GM13977 (cell line): ENCODE results near the gene CATSPER3.

Experiments used
- DNase-seq: peaks from one replicate; pipeline ENCODE4 v3.0.0; 2012; ENCODE audit warnings: low spot score
- CTCF ChIP-seq: IDR thresholded peaks from 2 replicates; pipeline ENCODE4 v1.5.1; 2012; ENCODE audit warnings: mild to moderate bottlenecking, control low read depth; ENCODE audit not compliant: insufficient read depth; ENCODE audit errors: extremely low read depth, missing control alignments
- in situ Hi-C: fragments of 300-500 bp; cut with MboI; formaldehyde crosslinking; loops from one replicate; pipeline ENCODE4 v1.12.0; 2022; ENCODE audit warnings: low sequenced_read_pairs, low pct_unique_long_range_greater_than_20kb, mixed read lengths, inconsistent platforms; ENCODE audit not compliant: unreplicated experiment

CATSPER3 gene

GRCh38 chr5:135035678-135036030 lies 67.9 kb downstream of the CATSPER3 start:
- in situ Hi-C loops = no loop called here
- no peak for DNase-seq
- no peak for TF ChIP-seq CTCF

GRCh38 chr5:135036405-135036804 lies 68.7 kb downstream of the CATSPER3 start:
- no peak for TF ChIP-seq CTCF
- DNase-seq = no peak
- in situ Hi-C loops = no loop called here

GRCh38 chr5:135037519-135038204 lies 70.0 kb downstream of the CATSPER3 start:
- in situ Hi-C loops = no loop called here
- DNase-seq = no peak
- no peak for TF ChIP-seq CTCF

- DNase-seq = no peak
- no peak for TF ChIP-seq CTCF
- in situ Hi-C loops = no loop called here
Measured at GRCh38 chr5:135038205-135038812, 70.6 kb downstream of the CATSPER3 start.

GRCh38 chr5:135038813-135039270 lies 71.1 kb downstream of the CATSPER3 start:
- in situ Hi-C loops = no loop called here
- no peak for DNase-seq
- TF ChIP-seq CTCF = no peak

- in situ Hi-C loops = no loop called here
- TF ChIP-seq CTCF = no peak
- no peak for DNase-seq
Measured at GRCh38 chr5:135039271-135040033, 71.7 kb downstream of the CATSPER3 start.
